MCF 10A (cell line): ENCODE data around the gene C14orf132. TPM values are rescaled to one million over a fixed set of nuclear protein-coding genes. Genes with fewer than 3 reads are reported as not detected.

ENCODE experiments used
- BruUV-seq: library from RNA; stranded (reverse); fragments of 400-500 nt; replicated peaks from 2 replicates; lab custom pipeline; 2021; lab: Mats Ljungman, UMichigan
- CTCF ChIA-PET: fragments of 300-600 bp; sonication (Branson Sonifier 250); formaldehyde crosslinking; extraction: SDS; loops from one replicate; lab custom pipeline; 2021; ENCODE audit warnings: antibody characterized with exemption, inconsistent platforms; lab: Yijun Ruan, JAX
- POLR2A ChIA-PET: fragments of 300-600, 350-650 bp; sonication (Branson Sonifier 250); formaldehyde crosslinking; extraction: SDS; loops from one replicate; lab custom pipeline; 2020; ENCODE audit warnings: antibody characterized with exemption, inconsistent platforms; lab: Yijun Ruan, JAX
- DNase-seq: peaks from one replicate; pipeline ENCODE4 v3.0.0-alpha.2; 2018; ENCODE audit not compliant: unreplicated experiment
- H3K27ac Mint-ChIP-seq: one replicate; pipeline ENCODE4 v1.8.0; 2022; ENCODE audit warnings: mild to moderate bottlenecking, low read depth, mixed read lengths; ENCODE audit not compliant: unreplicated experiment
- H3K27me3 Mint-ChIP-seq: one replicate; pipeline ENCODE4 v1.8.0; 2022; ENCODE audit warnings: mixed read lengths; ENCODE audit not compliant: insufficient read depth, unreplicated experiment
- H3K36me3 Mint-ChIP-seq: one replicate; pipeline ENCODE4 v1.8.0; 2022; ENCODE audit warnings: mild to moderate bottlenecking, moderate library complexity, mixed read lengths; ENCODE audit not compliant: insufficient read depth, unreplicated experiment
- H3K4me1 Mint-ChIP-seq: one replicate; pipeline ENCODE4 v1.8.0; 2022; ENCODE audit warnings: mixed read lengths; ENCODE audit not compliant: insufficient read depth, unreplicated experiment
- H3K4me3 Mint-ChIP-seq: one replicate; pipeline ENCODE4 v1.8.0; 2022; ENCODE audit warnings: mild to moderate bottlenecking, moderate library complexity, mixed read lengths; ENCODE audit not compliant: unreplicated experiment
- H3K9me3 Mint-ChIP-seq: one replicate; pipeline ENCODE4 v1.8.0; 2022; ENCODE audit warnings: mixed read lengths; ENCODE audit not compliant: unreplicated experiment
- intact Hi-C: fragments of 100-400 bp; cut with micrococcal nuclease; formaldehyde crosslinking; loops from 2 replicates; pipeline ENCODE4 v1.14.1; 2022
- total RNA-seq: library from RNA; stranded (reverse); gene quantifications from 2 replicates; pipeline ENCODE4 v1.2.3, GENCODE V29; 2022
- TF ChIP-seq, protein P1 (sequence below): fragments of 200-600 bp; IDR thresholded peaks from one replicate; pipeline ENCODE4 v1.8.0; 2022; ENCODE audit warnings: antibody characterized with exemption, mild to moderate bottlenecking; ENCODE audit not compliant: unreplicated experiment

C14orf132 gene
- total RNA-seq, 1 experiment from 2014 or later, result not detected

DNA sequence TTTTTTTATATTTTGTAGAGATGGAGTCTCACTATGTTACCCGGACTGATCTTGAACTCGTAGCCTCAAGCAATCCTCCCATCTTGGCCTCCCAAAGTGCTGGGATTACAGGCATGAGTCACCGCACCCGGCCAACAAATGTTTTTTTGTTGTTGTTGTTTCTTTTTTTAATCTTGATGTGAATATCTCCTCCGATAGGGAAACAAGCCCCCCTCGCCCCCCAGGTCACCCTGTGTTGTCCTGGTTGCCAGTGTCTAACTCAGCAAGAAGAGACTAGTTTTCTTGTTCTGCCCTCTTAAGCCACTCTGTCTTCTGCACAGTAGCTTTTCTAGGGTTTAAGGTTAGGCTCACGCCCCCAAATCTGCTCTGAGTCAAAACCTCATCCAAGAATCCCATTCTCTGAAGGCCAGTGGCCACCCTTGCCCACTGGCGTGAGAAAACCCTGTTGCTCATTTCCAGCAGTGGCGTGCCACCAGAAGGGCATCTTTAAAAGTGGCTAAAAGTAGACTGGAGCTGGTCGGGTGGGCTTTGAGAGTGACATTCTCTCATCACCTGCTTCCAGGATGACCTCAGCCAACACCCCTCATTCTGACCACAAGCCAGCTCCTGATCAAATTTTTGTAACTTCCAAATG, 42.7 kb downstream of the C14orf132 start:
- Mint-ChIP-seq H3K9me3 (no peaks in the 10 kb centered on the region), H3K27ac (no peak overlapping the region), H3K27me3 (no peaks in the 10 kb centered on the region), H3K4me1 (peaks cover 42% of the 10 kb centered on the region), H3K4me3 (no peak overlapping the region), H3K36me3 (no peaks in the 10 kb centered on the region)
- ChIA-PET CTCF (interaction anchor here (0.6 to 1.5 kb wide), 4 partner anchors 11 to 25 kb away, joined by 3 to 6 read pairs (median 4); no protein-coding TSS in a partner anchor), POLR2A (interaction anchor here (1.3 kb wide), 1 partner anchor 14 kb away, joined by 8 read pairs; no protein-coding TSS in a partner anchor)
- no peak for DNase-seq
- intact Hi-C loops, result no loop called here
- BruUV-seq, result no TSS peak
- TF ChIP-seq, protein P1, sequence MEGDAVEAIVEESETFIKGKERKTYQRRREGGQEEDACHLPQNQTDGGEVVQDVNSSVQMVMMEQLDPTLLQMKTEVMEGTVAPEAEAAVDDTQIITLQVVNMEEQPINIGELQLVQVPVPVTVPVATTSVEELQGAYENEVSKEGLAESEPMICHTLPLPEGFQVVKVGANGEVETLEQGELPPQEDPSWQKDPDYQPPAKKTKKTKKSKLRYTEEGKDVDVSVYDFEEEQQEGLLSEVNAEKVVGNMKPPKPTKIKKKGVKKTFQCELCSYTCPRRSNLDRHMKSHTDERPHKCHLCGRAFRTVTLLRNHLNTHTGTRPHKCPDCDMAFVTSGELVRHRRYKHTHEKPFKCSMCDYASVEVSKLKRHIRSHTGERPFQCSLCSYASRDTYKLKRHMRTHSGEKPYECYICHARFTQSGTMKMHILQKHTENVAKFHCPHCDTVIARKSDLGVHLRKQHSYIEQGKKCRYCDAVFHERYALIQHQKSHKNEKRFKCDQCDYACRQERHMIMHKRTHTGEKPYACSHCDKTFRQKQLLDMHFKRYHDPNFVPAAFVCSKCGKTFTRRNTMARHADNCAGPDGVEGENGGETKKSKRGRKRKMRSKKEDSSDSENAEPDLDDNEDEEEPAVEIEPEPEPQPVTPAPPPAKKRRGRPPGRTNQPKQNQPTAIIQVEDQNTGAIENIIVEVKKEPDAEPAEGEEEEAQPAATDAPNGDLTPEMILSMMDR, result no peak

DNA sequence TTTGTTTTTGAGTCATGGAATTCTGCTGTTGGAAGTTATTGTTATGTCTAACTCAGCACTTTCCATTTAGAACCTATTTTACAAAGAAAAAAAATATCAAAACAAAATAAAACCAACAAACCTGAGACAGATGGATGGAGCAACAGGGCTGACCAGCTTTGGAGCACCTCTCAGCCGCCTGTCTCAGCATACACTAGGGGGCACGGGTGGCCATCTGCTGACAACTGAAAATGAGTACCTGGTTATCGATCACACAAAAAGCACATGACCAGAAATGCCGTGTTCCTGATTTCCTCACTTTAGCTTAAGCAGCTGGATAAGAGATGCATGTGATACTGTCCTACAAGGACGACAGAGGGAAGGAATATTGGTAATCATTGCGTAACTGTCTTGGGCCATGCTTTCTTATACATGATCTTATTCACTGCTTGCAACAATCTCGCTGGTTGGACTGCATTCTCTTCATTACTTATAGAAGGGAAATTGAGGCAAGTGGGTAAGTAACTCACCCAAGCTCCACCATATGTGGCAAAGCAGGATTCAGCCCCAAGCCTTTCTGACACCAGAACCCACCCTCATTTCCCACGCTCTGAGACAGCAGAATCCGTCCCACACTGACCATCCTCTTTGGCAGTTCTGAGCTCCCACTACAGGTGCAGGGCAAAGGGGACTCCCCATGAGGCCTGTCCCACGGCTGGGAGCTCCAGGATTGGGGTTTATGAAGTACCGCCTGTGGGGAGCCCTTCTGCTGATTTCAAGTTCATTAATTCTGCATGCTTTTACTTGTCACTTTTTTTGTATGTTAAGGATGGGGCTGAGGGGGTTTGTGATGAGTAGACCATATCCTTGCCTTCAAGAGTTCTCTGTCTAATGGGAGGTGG, 43.5 kb downstream of the C14orf132 start:
- H3K27ac Mint-ChIP-seq, result no peak overlapping the region
- TF ChIP-seq, protein P1, result no peak
- ChIA-PET CTCF (interaction anchor here (0.6 to 1.7 kb wide), 8 partner anchors 10 to 193 kb away, joined by 3 to 12 read pairs (median 5); no protein-coding TSS in a partner anchor), POLR2A (interaction anchor here (1.3 kb wide), 1 partner anchor 13 kb away, joined by 8 read pairs; no protein-coding TSS in a partner anchor)
- H3K4me1 Mint-ChIP-seq, result peaks cover 48% of the 10 kb centered on the region
- DNase-seq, result no peak
- no TSS peak for BruUV-seq
- intact Hi-C loops, result no loop called here
- H3K36me3 Mint-ChIP-seq, result no peaks in the 10 kb centered on the region
- H3K9me3 Mint-ChIP-seq, result no peaks in the 10 kb centered on the region
- H3K4me3 Mint-ChIP-seq, result no peak overlapping the region
- no peaks in the 10 kb centered on the region for H3K27me3 Mint-ChIP-seq

DNA sequence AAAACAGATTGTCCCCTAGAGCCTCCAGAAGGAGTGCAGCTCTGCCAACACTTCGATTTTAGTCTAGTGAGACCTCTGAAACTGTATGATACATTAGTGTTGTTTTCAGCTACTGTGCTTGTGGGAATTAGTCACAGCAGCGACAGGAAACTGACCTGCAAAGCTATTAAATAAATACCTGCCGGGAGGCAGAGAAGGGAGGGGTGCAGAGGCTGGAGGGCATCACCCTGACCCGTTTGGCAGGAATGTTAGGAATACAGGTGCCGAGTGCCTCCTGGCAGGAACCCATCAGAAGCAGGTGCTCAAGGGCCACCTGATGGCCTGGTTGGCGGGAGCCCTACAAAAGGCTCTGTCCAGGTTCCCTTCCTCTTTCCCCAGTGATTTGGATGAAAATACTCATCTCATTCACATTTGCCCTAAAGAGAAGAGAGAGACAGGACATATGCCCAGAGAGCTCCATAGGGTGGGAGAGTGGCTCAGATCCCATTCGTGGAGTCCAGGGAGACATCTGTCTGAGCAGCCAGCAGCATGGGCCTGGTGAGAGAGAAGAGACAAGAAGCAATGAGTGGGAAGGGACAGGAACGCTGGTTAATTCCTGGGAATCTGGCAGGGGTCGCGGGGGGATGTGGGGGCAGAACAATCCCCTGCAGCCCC, 44.6 kb downstream of the C14orf132 start:
- Mint-ChIP-seq H3K9me3 (no peaks in the 10 kb centered on the region), H3K27ac (peak overlapping the region; percentile 22), H3K4me3 (no peak overlapping the region), H3K4me1 (peaks cover 38% of the 10 kb centered on the region), H3K36me3 (no peaks in the 10 kb centered on the region), H3K27me3 (no peaks in the 10 kb centered on the region)
- intact Hi-C loops, result no loop called here
- TF ChIP-seq, protein P1, result no peak
- DNase-seq, result peak; percentile 46
- no TSS peak for BruUV-seq
- ChIA-PET CTCF (interaction anchor here (0.7 to 1.7 kb wide), 9 partner anchors 15 to 192 kb away, joined by 3 to 12 read pairs (median 4); no protein-coding TSS in a partner anchor), POLR2A (interaction anchor here (0.8 kb wide), 1 partner anchor 12 kb away, joined by 3 read pairs; no protein-coding TSS in a partner anchor)
